Right lobe of liver (tissue), 6 donors: ENCODE results near the gene SYT2. TPM values are rescaled to one million over a fixed set of nuclear protein-coding genes. Genes with fewer than 3 reads are reported as not detected.

Experiments used
- ATAC-seq, 4 donors: fragments of 200-7000 bp; cut with Tn5 transposase; one replicate each; pipeline ENCODE4 v1.9.1; 2020; ENCODE audit warnings: mild to moderate bottlenecking in 4 of 4, moderate library complexity in 4 of 4
- DNase-seq, 3 donors: peaks; one replicate each; pipeline ENCODE4 v3.0.0-alpha.2; 2020
- H3K27ac ChIP-seq, 3 donors: fragments of 200-600 bp; one replicate each; pipeline ENCODE4 v1.8.0; 2022
- H3K27me3 ChIP-seq, 2 donors: fragments of 200-600 bp; one replicate each; pipeline ENCODE4 v1.8.0; 2022
- H3K36me3 ChIP-seq, 4 donors: fragments of 200-600 bp; sonication (generic) in 1 of 4; one replicate each; pipeline versions ENCODE4 v1.5.1 to v1.8.0; 2017 to 2022; ENCODE audit warnings: control low read depth in 1 of 4
- H3K4me1 ChIP-seq, 4 donors: fragments of 200-600 bp; sonication (generic) in 1 of 4; one replicate each; pipeline versions ENCODE4 v1.5.1 to v1.8.0; 2017 to 2022; ENCODE audit warnings: control low read depth in 1 of 4
- H3K4me3 ChIP-seq, 3 donors: fragments of 200-600 bp; one replicate each; pipeline ENCODE4 v1.8.0; 2022
- H3K9me3 ChIP-seq, 4 donors: fragments of 200-600 bp; sonication (generic) in 1 of 4; one replicate each; pipeline versions ENCODE4 v1.5.1 to v1.8.0; 2017 to 2022; ENCODE audit warnings: control low read depth in 1 of 4
- CTCF ChIP-seq, 4 donors: fragments of 200-600 bp in 3 of 4; fragments of 450-650 bp in 1 of 4; IDR thresholded peaks; one replicate each; pipeline versions ENCODE4 v1.5.1 to v1.8.0; 2016 to 2022; ENCODE audit warnings: antibody characterized with exemption in 4 of 4, mild to moderate bottlenecking in 2 of 4
- POLR2A ChIP-seq: fragments of 450-650 bp; IDR thresholded peaks from one replicate; pipeline ENCODE4 v1.6.1; 2017; ENCODE audit warnings: antibody characterized with exemption, mild to moderate bottlenecking
- WGBS: methylation state at CpG from one replicate; pipeline ENCODE4 v1.1.6; 2018; ENCODE audit warnings: low coverage, low lambda C conversion rate; ENCODE audit not compliant: insufficient coverage; ENCODE audit errors: missing lambda C conversion rate; 5-methylcytosine and 5-hydroxymethylcytosine counted together
- intact Hi-C, 2 donors: fragments of 100-400 bp; cut with DNase I; formaldehyde crosslinking; loops; one replicate each; pipeline versions ENCODE4 v1.11.2 to v1.14.1; 2022
- total RNA-seq, 6 experiments: library from RNA; depleted of rRNA in 2 of 6; stranded (reverse); fragments of >200 nt in 2 of 6; fragmentation: NEBNext Ultra II Directional in 3 of 6; extraction: Animal tissue kit (Norgen Biotek cat#: 25700) in 3 of 6; gene quantifications; one replicate each; pipeline versions ENCODE4 v1.1.0 to v1.2.4, GENCODE V29; 2016 to 2023
- donor health status: DM: no; HTN: yes; CAD: no.
- donor health status: DM: no; HTN: no; CAD: no.
- donor health status: DM: no; HTN: no; CAD: no.
- donor health status: DM: no; HTN: yes; CAD: no.
- donor health status: DM: no; HTN: yes; CAD: no.

SYT2 gene
- total RNA-seq, 6 experiments from 2014 or later = not detected

- no peaks in the 10 kb centered on the region for H3K36me3 ChIP-seq
- 37% methylated on average over 6 of the region's 9 CpGs for WGBS
- no peaks in the 10 kb centered on the region for H3K4me1 ChIP-seq
- H3K4me3 ChIP-seq = no peak overlapping the region
- H3K9me3 ChIP-seq = no peaks in the 10 kb centered on the region
- TF ChIP-seq POLR2A (no peak), CTCF (IDR thresholded peaks at IDR 0.05) (no peak)
- intact Hi-C loops = no loop called here
- DNase-seq (no peak), ATAC-seq (no peak)
- H3K27me3 ChIP-seq = no peaks in the 10 kb centered on the region
- H3K27ac ChIP-seq = no peak overlapping the region
These were observed 20.5 kb downstream of the SYT2 start for GRCh38 chr1:202689493-202690342.

DNA sequence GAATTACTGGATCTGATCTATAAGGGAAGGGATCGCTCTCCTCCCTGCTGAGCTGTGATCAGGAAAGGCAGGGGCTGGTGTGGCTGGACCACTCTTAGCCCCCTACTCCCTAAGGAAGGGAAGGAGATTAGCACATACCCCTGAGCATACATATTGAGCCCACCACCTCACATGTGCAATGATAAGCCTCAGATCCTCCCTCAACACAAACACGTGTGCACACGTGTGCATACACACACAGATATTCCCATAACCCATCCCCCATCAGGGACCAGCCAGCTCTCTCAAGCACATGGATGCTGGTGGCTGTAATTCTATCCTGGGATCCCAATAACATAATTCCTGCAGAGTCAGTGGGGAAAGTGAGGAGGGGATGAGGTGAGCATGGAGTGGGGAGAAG is 21.2 kb downstream of the SYT2 start:
- Histone ChIP-seq H3K27me3 (no peaks in the 10 kb centered on the region), H3K4me3 (no peak overlapping the region), H3K36me3 (no peaks in the 10 kb centered on the region), H3K27ac (no peak overlapping the region), H3K4me1 (no peaks in the 10 kb centered on the region), H3K9me3 (no peaks in the 10 kb centered on the region)
- DNase-seq (no peak), ATAC-seq (no peak)
- WGBS = 56% methylated on average over 3 of the region's 3 CpGs
- TF ChIP-seq POLR2A = no peak
- TF ChIP-seq CTCF (IDR thresholded peaks at IDR 0.05) = no peak
- intact Hi-C loops = no loop called here

- no peaks in the 10 kb centered on the region for H3K27me3 ChIP-seq
- no peak overlapping the region for H3K27ac ChIP-seq
- 52% methylated on average over 6 of the region's 7 CpGs for WGBS
- TF ChIP-seq CTCF (IDR thresholded peaks at IDR 0.05) (no peak), POLR2A (no peak)
- H3K4me3 ChIP-seq = no peak overlapping the region
- H3K36me3 ChIP-seq = no peaks in the 10 kb centered on the region
- no peak for DNase-seq
- no peaks in the 10 kb centered on the region for H3K4me1 ChIP-seq
- intact Hi-C loops = no loop called here
- ATAC-seq = no peak
- no peaks in the 10 kb centered on the region for H3K9me3 ChIP-seq
These were observed 21.9 kb downstream of the SYT2 start for GRCh38 chr1:202688401-202688800.

- TF ChIP-seq CTCF (IDR thresholded peaks at IDR 0.05) (no peak), POLR2A (no peak)
- ATAC-seq = no peak
These were observed 22.5 kb downstream of the SYT2 start for GRCh38 chr1:202687798-202688197.

More at GRCh38 chr1:202687798-202688197, 22.5 kb downstream of the SYT2 start:
- Histone ChIP-seq H3K27me3 (no peaks in the 10 kb centered on the region), H3K9me3 (no peaks in the 10 kb centered on the region), H3K4me1 (no peaks in the 10 kb centered on the region), H3K4me3 (no peak overlapping the region), H3K27ac (no peak overlapping the region), H3K36me3 (no peaks in the 10 kb centered on the region)
- intact Hi-C loops = no loop called here
- 56% methylated on average over 3 of the region's 3 CpGs for WGBS
- no peak for DNase-seq
